Fibroblast of mammary gland (primary cell): ENCODE results near the gene REV1.

ENCODE experiments used
- DNase-seq: peaks from one replicate; pipeline ENCODE4 v3.0.0-alpha.2; 2010; ENCODE audit warnings: low read depth
- H3K4me3 ChIP-seq: 2 replicates; pipeline ENCODE4 v1.5.1; 2011; ENCODE audit warnings: low read depth, mild to moderate bottlenecking, low read length, moderate library complexity; ENCODE audit not compliant: control insufficient read depth
- TF ChIP-seq, protein P1 (sequence below): conservative IDR thresholded peaks from 2 replicates; pipeline ENCODE4 v1.5.1; 2011; ENCODE audit warnings: low read depth, low read length, inconsistent platforms; ENCODE audit not compliant: control insufficient read depth, insufficient read depth

REV1 gene

DNA sequence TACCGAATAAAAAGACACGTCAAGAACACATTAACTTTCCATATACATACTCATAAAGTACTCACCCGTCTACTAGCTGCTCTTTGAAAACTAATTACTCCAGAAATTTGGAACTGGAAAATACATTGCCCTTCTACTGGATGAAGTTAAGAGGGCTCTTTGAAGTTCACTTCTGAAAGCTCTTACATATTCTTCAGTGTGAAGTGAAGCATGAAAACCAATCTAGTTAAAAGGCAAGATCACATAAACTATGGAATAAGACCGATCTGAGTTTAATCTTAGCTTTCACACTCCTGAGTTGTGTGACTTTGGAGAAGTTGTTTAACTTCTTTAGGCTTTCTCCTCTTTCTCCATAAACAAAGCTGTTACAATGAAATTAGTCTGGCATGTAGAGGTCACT is 38.5 kb downstream of the REV1 start:
- no peak overlapping the region for H3K4me3 ChIP-seq
- no peak for DNase-seq
- TF ChIP-seq, protein P1, sequence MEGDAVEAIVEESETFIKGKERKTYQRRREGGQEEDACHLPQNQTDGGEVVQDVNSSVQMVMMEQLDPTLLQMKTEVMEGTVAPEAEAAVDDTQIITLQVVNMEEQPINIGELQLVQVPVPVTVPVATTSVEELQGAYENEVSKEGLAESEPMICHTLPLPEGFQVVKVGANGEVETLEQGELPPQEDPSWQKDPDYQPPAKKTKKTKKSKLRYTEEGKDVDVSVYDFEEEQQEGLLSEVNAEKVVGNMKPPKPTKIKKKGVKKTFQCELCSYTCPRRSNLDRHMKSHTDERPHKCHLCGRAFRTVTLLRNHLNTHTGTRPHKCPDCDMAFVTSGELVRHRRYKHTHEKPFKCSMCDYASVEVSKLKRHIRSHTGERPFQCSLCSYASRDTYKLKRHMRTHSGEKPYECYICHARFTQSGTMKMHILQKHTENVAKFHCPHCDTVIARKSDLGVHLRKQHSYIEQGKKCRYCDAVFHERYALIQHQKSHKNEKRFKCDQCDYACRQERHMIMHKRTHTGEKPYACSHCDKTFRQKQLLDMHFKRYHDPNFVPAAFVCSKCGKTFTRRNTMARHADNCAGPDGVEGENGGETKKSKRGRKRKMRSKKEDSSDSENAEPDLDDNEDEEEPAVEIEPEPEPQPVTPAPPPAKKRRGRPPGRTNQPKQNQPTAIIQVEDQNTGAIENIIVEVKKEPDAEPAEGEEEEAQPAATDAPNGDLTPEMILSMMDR: no peak

DNA sequence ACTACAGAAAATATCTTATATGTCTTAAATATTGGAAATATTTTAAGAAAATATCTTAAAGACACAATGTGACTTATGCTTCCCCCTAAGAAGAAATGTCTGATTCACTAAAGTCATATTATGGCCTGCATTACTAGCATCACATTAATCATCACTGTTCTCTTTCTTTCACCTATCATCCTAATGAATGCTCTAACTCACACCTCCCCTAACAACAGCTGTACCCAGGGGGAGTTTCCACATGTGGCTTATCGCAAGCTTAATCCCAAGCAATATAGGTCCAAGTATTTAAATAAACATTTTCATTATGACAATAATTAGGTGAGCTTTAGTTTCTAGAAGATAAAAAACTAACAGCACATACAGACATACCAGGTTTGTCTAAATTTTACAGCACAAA is 39.6 kb downstream of the REV1 start:
- DNase-seq: peak; percentile 8
- TF ChIP-seq, protein P1: no peak
- H3K4me3 ChIP-seq: no peak overlapping the region

DNA sequence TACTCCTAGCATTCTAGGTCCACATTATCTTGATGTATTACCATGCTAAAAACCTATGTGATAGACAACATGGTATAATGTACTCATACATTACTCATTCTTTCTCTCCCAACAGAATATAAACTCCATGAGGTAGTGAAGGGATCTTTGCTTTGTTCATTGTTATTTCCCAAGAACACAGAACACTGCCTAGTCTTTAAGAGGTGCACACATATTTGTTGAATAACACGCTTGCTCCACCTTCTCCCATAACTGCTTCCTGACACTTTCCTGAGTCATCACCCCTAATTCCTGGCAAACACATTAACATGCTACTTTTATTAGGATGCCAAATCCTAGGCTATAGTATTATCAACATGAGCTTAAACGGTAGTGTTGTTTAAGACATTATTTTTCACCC is 41.3 kb downstream of the REV1 start:
- TF ChIP-seq, protein P1: no peak
- H3K4me3 ChIP-seq: no peak overlapping the region
- DNase-seq: peak; percentile 77

DNA sequence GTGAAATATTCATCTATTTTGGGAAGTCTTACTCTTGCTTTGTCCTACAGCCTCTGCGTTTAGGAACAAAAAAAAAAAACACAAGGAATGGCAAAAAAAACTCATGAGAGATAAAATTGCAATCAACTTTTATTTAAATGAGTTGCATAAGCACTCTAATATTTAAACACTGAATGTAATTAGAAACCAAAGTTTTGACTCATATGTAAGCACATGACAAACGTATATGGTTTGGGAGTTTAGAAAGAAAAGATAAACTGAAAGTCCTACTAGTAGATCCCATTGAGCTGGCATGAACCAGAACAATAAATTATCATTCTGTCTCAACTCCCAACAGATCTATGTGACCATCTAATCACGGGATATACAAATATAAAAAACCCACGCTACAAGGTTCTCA is 44.8 kb downstream of the REV1 start:
- no peak overlapping the region for H3K4me3 ChIP-seq
- TF ChIP-seq, protein P1: no peak
- peak; percentile 29 for DNase-seq

DNA sequence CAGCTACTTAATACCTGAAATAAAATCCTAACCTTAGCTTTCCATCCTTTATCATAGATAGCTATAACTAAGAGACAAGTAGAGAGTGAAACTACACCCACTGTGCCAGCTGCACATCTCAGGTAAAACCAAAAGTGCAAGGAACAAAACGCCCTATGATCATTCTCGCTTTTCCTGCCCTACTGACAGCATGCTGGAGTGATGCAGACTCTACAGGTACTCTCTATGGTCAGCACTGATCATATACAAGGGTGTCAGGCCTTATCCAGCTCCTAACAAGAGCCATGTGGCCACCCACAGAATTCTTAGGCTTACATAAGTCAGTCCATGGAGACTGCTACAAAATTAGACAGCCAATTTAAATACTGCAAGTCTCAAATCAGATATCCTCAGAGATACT is 45.6 kb downstream of the REV1 start:
- TF ChIP-seq, protein P1: no peak
- H3K4me3 ChIP-seq: no peak overlapping the region
- no peak for DNase-seq

DNA sequence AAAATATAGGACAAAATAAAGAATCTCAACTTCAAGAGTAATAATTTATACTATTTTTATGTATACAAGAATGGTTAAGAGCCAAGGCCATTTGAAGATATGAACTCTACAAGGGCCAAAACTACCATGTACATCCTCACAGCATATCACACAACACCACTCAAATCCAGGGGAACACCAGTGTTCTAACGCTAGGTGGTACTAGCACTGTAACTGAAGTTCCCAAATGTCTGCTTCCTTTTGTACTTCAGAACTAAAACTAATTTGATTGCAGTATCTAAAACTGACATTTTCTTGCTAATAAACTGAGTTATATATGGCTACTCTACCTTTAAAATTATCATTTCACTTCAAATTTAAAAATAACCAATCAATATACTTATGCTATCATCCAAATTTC is 47.0 kb downstream of the REV1 start:
- TF ChIP-seq, protein P1: peak; percentile 53
- H3K4me3 ChIP-seq: no peak overlapping the region
- DNase-seq: peak; percentile 58

DNA sequence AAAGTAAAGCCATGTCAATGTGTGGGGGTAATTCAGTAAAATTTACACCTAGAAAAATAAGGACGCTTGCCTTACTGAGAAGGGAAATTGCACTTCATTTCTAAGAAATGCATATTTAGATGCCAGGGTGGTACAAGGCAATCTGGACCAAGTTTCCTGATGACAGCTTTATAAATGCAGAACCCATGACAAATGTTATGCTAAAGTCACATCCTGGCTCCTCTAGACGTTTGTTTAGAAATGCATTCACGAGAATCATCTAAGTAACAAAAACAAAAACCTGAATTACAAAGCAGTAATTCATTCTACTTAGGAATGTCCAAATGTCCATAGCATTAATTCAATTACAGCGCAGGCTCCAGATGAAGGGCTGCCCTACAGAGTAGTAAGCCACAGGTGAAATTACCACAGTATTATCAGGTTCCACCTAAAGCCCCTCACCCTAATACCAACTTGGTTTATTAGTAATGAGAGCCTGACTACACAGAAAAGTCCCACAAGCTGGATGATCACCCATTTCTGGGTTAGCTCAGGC is 49.8 kb downstream of the REV1 start:
- H3K4me3 ChIP-seq: no peak overlapping the region
- TF ChIP-seq, protein P1: no peak
- DNase-seq: no peak
